HS-27A (cell line): Measurements from ENCODE around the gene SLC7A6OS.
A peak's percentile ranks its signal among the peaks of the same experiment; 100 is the strongest.

Experiments used
- DNase-seq: peaks from one replicate; pipeline ENCODE4 v3.0.0-alpha.2; 2012; ENCODE audit warnings: low read depth, missing footprints

The SLC7A6OS gene

DNA sequence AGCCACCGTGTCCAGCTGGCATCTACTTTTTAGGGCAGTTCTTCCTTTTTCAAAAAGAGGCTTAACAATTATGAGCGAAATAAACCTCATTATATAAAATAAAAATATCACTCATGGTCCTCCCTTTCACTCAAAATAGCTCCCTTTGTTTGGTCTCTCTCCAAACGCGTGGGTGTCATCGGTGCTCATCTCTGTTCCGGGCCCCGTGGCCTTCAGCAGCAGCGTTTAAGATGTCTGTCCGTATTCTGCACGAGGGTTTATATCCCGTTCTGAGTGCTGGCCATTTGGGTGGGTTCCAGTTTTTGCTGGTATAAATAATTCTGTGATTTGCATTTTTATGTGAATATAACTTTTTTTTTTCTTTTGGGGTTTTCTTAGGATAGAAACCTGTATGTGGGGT lies 33.5 kb upstream of the SLC7A6OS start:
- no peak for DNase-seq

DNA sequence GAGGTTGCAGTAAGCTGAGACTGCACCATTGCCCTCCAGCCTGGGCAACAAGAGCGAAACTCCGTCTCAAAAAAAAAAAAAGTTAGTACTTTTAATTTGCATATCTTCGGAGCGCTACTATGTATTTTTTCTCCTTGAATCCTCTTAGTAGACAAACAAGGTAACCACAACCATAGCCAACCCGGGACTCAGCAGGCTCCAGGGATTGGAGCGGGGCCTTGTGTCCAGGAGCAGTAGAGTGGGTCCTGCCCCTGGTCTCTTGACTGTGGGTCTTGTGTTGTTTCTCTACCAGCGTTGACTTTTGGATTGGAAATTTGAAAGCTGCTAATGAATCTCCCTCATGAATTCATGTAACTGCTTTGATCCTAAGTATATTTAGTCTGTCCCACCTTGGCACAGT lies 32.4 kb upstream of the SLC7A6OS start:
- DNase-seq = no peak

DNA sequence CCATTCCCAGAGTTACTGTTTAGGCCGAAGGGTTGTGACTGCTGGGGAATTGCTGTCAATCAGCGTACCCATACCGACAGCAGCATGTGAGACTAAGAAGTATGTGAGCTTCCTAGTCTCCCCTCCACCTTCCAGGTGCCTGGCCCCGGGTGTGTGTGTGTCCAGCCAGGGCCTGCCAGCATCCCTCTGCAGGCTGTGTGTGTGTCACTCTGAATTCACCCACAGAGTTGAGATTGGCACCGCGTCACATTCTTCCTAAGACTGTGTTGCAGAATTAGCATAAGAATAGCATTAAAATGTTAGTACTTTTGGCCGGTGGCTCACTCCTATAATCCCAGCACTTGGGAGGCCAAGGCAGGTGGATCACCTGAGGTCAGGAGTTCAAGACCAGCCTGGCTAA lies 31.9 kb upstream of the SLC7A6OS start:
- DNase-seq = no peak

DNA sequence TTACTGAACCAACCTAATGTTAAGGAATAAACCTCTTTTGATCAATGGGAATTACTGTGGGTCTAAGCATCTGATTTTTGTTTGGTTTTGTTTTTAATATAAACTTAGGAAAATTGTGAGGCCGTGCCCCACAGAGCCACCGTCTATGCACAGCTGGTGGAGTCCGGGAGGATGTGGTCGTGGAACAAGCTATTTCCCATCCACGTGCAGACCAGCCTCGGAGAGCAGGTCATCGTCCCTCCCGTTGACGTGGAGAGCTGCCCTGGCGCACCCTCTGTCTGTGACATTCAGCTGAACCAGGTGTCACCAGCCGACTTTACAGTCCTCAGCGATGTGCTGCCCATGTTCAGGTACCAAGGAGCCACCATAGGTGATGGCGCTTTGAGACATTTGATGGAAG lies 28.5 kb upstream of the SLC7A6OS start:
- DNase-seq = no peak

DNA sequence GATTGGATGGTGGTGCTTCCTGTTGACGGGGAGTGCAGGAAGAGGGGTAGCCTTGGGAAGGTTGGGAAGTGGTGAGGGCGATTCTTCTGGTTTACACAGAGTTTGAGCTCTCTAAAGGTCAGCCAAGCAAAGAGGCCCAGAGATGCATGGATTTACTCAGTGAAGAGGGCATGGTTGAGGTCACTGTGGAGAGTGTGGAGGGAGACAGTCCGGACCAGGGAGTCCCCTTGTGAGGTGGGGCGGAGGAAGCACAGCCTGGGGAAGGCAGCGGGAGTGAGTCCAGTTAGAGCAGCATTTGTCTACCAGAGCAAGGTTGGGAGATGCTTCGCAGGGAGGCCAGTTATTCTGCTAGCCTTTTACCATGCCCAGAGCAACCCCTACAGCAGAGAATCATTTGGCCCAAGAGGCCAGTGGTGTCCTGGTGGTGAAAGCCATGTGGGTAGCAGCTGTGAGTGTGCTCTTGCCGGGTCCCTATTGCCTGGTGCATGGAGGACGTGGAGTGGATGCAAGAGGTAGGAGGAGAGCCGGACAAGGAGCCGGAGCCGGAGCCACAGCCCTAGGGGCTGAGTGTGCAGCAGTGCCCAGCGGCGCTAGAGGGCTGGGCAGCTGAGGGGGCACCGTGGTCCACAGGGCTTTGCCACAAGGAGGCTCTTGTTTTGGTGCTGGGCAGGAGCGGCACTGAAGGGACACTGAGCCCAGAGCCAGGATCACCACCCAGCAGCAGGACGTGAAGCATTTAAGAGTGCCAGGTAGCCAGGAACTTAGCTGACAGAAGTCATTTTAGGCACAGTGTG lies 27.8 kb upstream of the SLC7A6OS start:
- no peak for DNase-seq

DNA sequence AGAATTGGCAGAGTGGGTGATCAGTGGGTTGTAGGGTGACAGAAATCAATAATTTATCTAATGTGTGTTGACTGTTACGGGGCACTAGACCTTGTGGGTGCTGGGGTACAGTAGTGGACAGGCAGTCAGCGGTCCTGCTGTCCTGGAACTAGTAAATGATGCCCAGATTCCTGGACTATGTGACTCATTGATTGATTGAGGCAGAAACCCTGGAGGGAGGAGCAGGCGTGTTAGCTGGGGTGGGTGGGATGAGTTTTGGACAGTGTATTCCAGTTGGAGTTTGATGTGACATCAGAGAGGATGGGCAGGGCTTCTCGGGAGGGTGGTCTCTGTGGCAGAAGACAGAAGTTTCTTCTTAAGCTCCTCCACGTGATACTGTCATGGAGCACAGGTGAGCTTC lies 24.4 kb upstream of the SLC7A6OS start:
- no peak for DNase-seq

DNA sequence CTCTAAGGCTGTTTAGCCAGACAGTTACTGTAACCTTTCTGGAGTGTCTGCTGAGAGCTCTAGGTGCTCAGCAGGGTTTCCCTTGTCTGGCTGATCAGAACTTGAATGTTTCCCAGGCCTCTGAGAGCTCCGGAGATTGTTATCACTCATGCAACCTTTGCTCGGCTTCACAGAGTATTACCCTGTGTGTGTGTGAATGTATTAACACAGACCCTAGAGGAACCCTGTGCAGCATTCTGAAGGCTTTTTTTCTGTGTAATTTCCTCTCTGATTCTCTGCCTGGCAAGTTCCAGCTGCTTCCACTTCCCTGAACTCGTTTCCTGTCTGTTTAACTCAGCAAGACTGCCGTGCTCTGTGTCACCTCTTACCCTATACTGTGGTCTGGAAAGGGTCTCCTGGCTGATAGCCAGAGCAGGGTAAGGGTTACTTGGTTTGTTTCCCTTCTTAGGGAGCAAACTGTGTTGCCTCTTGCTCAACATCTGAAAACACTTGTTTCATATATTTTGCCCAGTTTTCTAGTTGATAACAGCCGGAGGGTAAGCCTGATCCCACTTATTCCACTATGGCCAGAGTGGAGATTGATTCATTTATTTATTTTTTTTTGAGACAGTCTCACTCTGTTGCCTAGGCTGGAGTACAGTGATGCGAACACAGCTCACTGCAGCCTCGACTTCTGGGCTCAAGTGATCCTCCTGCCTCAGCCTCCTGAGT lies 21.8 kb upstream of the SLC7A6OS start:
- no peak for DNase-seq

DNA sequence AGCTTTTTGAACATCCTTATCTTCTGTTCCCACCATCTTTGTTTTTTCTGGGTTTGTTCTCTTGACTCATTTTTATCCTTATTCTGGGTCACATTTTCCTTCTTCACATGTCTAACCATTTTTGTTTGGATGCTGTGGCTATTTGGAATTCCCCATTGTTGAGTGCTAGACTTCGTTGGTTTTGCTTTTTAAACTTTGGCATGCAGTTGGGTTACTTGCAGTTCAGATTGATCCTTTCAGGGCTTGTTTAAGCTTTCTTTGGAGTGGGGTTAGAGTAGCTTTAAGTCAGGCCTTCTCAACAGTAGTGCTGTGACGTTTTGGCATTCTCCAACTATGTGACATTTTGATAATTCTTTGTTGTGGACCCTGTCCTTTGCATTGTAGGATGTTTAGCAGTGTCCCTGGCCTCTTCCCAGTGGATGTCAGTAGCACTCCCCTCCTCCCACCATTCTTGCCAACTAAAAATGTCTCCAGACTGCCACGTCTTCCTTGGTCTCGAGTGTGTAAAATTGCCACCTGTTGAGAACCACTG lies 21.2 kb upstream of the SLC7A6OS start:
- no peak for DNase-seq

DNA sequence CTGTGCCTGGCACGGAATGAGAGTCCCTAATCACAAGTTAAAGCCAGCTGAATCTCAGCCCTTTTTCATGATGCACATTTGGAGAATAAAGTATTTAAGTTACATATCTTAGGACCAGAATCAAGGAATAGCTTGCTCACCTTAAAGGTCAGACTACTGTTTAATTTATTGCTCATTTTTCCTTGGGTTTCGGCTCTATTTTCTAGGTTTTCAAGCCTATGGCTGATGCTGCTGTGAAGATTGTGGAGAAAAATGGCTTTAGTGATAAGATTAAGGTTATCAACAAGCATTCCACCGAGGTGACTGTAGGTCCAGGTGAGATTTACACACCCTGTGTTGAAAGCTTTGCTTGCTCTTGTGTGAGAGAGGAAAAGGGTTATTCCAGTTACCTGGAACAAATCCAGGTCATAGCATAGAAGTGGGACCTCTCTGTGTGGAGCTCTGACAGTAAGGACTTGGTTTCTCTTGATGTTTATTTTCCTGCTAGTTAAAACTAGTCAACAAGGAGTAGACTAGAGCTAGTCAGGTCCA lies 18.2 kb upstream of the SLC7A6OS start:
- no peak for DNase-seq

DNA sequence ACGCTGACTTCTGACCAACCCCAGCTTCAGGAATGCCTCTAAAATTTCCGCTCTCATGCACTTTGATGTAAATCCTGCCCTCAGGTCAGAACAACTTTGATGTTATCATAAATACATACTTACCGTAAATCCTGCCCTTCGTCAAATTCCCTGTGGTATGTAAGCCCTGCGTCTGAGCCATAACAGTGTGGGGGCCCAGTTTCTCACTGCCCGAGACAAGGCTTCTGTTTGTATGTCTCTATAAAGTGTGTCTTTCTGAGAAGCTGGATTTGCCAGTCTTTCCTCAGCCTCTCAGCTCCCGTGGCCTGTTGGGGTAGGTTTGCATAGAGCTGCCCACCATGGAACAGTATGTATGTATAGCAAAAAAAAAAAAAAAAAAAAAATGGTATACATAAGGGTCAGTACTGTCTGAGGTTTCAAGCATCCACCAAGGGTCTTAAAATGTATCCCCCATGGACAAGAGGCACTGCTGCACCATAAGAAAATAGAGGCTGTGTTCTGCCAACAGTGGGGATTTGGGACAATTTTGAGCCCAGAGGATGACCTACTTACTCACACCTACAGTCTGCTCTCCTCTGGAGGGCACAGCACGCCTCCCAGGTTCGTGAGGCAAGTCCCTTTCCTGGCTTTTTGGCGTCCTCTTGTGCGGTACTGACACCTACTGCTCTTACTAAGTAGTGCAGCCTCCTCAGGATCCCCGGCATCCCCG lies 17.6 kb upstream of the SLC7A6OS start:
- peak; percentile 34 for DNase-seq

DNA sequence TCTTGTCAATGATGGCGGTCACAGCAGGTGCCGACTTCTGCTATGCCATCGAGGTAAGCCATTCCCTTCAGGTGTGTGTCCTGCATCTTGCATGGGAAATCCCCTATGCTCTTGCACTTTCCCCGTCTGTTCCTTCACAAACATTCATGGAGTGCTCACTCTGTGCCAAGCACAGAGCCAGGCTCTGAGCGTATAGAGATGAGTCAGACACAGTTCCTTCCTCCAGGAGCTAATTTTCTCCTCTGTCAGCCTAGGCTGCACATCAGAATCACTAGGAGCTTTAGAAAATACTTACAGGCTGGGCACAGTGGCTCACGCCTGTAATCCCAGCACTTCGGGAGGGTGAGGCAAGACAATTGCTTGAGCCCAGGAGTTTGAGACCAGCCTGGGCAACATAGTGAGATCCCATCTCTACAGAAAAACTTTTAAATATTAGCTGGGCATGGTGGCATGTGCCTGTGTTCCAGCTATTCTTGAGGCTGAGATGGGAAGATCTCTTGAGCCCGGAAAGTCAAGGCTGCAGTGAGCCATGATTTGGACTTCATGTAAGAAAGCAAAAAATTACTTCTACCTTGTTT lies 14.1 kb upstream of the SLC7A6OS start:
- no peak for DNase-seq

DNA sequence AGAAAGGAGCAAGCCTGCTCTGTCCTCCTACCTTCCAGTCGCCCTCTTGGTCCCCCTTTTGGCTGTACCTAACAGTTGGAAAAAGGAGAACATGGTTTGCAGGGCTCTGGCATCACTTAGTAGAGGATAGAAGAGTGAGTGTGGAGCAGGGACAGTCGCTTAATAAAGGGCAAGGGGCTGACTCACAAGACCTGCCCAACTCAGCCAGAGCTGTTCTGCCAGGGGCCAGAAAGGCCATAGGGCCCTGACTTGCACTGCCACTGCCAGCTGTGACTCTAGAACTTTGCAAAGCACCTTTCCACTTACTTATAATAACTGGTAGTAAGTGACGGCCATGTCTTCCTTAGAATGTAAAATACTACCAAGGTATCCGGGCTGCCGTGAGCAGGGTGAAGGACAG lies 13.6 kb upstream of the SLC7A6OS start:
- no peak for DNase-seq

DNA sequence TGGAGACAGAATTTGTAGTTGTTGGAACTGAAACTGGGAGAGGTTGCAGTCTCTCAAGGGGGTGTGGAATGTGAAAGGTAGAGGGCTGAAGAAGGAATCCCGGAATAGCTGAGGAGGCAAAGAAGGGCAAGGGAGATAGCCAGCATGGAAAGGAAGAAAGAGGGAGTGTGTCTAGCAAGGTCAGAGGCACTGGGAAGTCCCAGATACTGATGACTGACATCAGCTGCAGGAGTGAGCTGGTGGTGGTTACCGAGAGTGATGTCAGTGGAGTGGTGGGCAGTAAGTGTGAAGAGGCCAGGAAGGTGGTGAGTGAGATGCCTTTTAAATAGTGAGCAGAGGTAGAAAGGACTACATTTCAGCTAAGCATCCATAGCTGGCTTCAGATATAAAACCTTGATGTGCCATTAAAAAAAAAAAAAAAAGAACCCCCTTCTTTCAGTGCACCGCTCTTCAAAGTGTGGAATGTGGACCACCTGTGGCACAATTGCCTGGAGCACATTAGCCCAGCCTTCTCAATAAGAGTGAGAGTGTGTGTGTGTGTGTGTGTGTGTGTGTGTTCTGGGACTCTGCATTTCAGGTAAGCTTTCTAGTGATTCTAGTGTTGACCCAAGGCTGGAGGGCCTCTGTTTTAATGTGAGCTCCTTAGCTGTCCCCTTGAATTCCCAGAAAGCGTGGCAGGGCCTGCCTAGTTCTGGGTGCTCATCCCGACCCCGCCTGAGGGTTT lies 8.6 kb upstream of the SLC7A6OS start:
- DNase-seq = no peak

DNA sequence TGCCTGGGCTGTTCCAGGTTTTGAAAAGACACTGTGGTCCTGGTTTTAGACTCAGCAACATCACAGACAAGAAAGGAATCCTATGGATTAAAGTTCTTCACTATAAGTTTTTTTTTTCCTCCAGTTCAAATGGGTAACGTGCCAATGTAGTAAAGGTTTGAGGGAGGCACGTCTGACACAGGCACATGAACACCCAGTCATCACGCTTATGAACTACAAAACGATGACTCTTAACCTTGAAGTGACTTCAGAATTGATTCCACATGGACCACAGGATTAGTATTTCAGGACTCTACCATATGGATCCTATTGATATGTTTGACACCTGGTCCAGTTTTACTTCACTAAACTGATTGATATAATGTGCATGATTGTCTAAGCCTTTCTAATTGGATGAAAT lies 2.4 kb upstream of the SLC7A6OS start:
- DNase-seq = no peak

DNA sequence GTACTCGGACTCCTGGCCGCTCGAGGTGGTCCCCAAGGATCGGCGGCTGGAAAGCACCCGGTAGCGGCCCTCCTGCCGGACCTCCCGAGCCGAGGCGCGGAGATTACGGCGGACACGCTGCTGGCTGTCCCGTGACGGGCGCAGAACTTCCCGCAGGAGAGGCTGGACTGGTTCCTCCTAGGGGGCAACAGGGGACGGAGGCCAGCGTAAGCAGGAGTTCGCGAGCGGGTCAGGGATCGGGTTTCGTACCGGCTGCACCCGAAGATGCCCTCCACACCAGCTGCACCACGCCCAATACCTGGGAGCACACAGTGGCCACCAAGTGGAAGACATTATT lies 341 bp downstream of the SLC7A6OS start:
- DNase-seq = no peak

DNA sequence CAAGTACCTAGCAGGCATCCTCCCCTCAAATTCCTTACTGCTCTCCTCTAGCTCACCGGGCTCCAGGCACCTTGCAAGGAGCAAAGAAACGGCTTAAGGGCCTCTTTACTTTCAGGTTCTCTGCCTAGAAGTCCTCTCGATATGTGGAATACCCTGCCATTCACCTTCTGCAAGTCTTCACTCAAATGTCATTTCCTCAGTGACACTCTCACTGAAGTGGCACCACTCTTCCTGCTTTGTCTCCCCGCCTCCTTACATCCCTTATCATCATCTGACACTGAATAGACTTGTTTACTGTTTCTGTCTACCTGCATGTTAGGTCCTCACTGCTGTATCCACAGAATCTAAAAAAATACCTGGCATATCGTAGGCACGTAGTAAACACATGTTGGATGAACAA lies 947 bp downstream of the SLC7A6OS start:
- no peak for DNase-seq

DNA sequence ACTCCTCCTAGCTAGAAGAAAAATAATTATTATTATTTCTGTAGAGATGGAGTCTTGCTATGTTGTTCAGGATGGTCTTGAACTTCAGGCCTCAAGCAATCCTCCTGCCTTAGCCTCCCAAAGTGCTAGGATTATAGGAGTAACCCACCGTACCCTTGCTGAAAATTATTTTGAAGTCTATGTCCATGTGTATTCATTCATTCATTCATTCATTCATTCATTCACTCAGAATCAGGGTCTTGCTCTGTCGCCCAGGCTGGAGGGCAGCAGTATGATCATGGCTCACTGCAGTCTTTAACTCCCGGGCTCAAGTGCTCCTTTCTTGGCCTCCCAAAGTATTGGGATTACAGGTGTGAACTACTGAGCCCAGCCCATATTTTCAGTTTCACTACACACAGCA lies 4.1 kb downstream of the SLC7A6OS start:
- no peak for DNase-seq

DNA sequence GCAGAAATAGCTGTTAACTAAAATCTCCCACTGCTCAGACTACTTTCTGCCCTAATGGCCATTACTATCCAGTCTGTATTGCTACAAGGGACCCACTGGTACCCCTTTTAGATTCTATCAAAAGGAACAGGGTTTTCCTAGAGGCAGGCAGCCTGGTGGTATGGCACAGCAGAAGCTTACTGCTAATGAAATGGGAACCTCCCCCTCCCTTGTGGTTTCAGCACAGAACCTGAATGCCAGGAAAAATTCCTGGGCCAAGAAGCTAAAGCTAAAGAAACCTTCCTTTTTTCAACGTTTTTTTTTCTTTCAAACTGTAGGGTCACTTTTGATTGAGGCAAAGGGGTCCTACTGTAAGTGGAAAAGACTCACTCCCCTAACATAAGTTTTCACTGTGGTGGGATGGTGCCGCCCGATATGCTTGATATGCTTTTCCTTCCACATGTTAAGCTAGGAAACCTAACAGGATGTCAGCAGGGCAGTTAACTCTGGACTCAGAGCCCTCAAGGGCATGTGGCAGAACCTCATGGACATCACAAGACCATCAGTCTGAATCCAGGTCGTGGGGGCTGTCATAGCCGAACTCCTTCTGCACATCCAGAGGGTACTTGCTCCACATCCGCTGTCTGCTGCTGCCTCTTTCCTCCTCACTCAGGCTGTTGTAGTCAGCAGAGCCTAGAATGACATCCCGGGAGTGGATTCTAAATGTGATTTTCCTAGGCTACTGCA lies 9.8 kb downstream of the SLC7A6OS start:
- no peak for DNase-seq

DNA sequence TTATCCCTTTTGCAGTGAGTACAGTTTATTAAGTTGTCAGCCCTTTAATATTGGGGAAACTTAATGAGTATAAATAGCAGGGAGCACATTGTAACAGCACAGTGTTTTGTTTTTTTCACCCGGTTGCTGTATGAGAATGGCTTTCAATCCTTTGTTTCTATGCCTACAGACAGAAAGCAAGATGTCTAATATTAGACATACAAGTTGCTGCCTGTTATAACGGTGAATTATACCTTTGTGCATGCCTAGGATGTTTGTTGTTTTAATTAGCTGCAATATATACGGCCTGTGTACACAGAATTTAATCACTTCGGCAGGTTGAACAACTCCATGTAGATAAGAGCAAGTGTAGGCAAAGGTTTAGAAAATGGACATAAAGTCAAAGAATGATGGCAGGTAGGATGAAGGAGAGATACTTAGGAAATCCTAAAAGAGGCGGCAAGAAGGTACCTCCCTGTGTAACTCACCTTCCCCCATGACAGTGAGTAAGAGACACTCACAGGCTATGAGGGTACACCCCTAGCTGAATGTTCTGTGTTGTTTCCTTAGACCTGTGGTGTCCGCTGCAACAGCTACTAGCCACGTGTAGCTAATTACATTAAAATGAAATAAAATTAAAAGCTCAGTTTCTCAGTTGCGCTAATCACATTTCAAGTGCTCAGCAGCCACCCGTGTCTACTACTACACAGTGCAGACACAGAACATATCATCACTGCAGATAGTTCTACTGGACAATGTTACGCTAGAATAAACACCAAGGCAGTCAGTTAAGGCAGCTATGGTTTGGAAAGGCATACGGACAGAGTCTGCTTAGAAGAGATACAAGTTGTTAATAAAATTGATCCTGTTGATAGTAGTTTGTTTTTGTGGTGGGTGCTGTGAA lies 10.9 kb downstream of the SLC7A6OS start:
- no peak for DNase-seq
